ENCODE results near the gene HEBP1.
"Not testable (repeated sequence)": the region's sequence is repeated elsewhere in the genome, so short reads cannot be mapped to it uniquely, and the experiment has no call there.

GRCh38 chr12:13035335-13035734 lies 35.3 kb upstream of the HEBP1 start:
- TF ChIP-seq NFRKB (IDR thresholded peaks at IDR 0.05); BHLHE40 (IDR thresholded peaks at IDR 0.05; ENCODE audit: borderline replicate concordance); CTBP1 (IDR thresholded peaks at IDR 0.05; ENCODE audit: borderline replicate concordance); PKNOX1 (IDR thresholded peaks at IDR 0.05); SP1 (IDR thresholded peaks at IDR 0.05); TARDBP (IDR thresholded peaks at IDR 0.05); HDGF (IDR thresholded peaks at IDR 0.05; ENCODE audit: borderline replicate concordance): not testable (repeated sequence)
